Measurements from ENCODE around the gene PEAK1.

DNA sequence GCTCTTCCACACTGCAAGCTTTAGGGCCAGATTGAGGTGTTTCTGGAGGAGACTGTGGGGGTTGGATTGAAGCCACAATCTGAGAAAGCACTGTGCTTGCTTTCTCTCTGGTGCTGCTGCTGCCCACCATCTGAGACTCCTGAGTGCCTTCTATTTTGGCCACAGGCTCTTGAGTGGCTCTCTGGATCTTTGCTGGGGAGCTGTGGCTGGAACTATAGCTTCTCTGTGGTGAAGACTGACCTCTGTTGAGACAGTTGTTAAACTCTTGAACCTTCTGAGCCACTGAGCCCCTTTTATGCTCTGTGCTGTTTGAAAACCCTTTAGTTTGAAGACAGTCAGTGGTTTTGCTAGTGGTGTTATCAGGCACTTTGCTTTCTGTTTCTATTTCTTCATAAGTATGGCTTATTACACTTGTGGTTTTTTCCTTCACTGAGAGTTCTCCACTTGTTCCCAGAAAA is 240.3 kb downstream of the PEAK1 start:
- TF ChIP-seq, protein P1, sequence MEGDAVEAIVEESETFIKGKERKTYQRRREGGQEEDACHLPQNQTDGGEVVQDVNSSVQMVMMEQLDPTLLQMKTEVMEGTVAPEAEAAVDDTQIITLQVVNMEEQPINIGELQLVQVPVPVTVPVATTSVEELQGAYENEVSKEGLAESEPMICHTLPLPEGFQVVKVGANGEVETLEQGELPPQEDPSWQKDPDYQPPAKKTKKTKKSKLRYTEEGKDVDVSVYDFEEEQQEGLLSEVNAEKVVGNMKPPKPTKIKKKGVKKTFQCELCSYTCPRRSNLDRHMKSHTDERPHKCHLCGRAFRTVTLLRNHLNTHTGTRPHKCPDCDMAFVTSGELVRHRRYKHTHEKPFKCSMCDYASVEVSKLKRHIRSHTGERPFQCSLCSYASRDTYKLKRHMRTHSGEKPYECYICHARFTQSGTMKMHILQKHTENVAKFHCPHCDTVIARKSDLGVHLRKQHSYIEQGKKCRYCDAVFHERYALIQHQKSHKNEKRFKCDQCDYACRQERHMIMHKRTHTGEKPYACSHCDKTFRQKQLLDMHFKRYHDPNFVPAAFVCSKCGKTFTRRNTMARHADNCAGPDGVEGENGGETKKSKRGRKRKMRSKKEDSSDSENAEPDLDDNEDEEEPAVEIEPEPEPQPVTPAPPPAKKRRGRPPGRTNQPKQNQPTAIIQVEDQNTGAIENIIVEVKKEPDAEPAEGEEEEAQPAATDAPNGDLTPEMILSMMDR (conservative IDR thresholded peaks at IDR 0.05; ENCODE audit: low read depth, low read length) = no peak
- no peak for TF ChIP-seq EZH2 (IDR thresholded peaks at IDR 0.05; ENCODE audit: borderline replicate concordance, low read depth, low read length, poor library complexity, severe bottlenecking)
